Renal cortex interstitium (tissue), 11 donors: ENCODE data around the gene TBX19. TPM values are rescaled to one million over a fixed set of nuclear protein-coding genes. Genes with fewer than 3 reads are reported as not detected.

Source experiments
- DNase-seq, 11 donors: peaks; one replicate each; pipeline ENCODE4 v3.0.0-alpha.2; 2013; ENCODE audit warnings: low read depth in 9 of 11, low spot score in 4 of 11; ENCODE audit errors: extremely low read depth in 1 of 11
- polyA plus RNA-seq, 3 donors: library from polyadenylated mRNA; unstranded; fragments of 120-200 nt; gene quantifications; one replicate each; pipeline ENCODE4 v1.2.1, GENCODE V29; 2013; ENCODE audit not compliant: insufficient read length in 3 of 3

The TBX19 gene
- polyA plus RNA-seq, 3 donors, result 1.7 to 3.8 (median 2.1) TPM

- DNase-seq, result no peak
Measured at GRCh38 chr1:168271636-168272035, 9.0 kb upstream of the TBX19 start.

GRCh38 chr1:168273575-168273974 is 7.1 kb upstream of the TBX19 start:
- DNase-seq, result no peak

- DNase-seq, result no peak
Measured at GRCh38 chr1:168279253-168279652, 1.4 kb upstream of the TBX19 start.

- no peak for DNase-seq
Measured at GRCh38 chr1:168281603-168282325, 1.1 kb downstream of the TBX19 start.

- DNase-seq, result peak in 7 of 11 donors; percentile 15 to 43 (median 29)
Measured at GRCh38 chr1:168285521-168285790, 4.8 kb downstream of the TBX19 start.

GRCh38 chr1:168285971-168286927 is 5.6 kb downstream of the TBX19 start:
- peak in 1 of 11 donors; percentile 2 for DNase-seq

- DNase-seq, result no peak
Measured at GRCh38 chr1:168287237-168287664, 6.6 kb downstream of the TBX19 start.

GRCh38 chr1:168288311-168289052 is 7.8 kb downstream of the TBX19 start:
- DNase-seq, result no peak

- no peak for DNase-seq
Measured at GRCh38 chr1:168291222-168291837, 10.7 kb downstream of the TBX19 start.

- DNase-seq, result no peak
Measured at GRCh38 chr1:168293356-168293755, 12.7 kb downstream of the TBX19 start.

GRCh38 chr1:168295411-168296114 is 14.9 kb downstream of the TBX19 start:
- no peak for DNase-seq

GRCh38 chr1:168297019-168297730 is 16.5 kb downstream of the TBX19 start:
- DNase-seq, result no peak

GRCh38 chr1:168298446-168298845 is 17.8 kb downstream of the TBX19 start:
- no peak for DNase-seq

GRCh38 chr1:168300626-168301025 is 19.9 kb downstream of the TBX19 start:
- DNase-seq, result no peak

- no peak for DNase-seq
Measured at GRCh38 chr1:168301664-168302320, 21.1 kb downstream of the TBX19 start.

GRCh38 chr1:168303716-168304540 is 23.3 kb downstream of the TBX19 start:
- no peak for DNase-seq

GRCh38 chr1:168304865-168305264 is 24.2 kb downstream of the TBX19 start:
- no peak for DNase-seq
